Activated CD4-positive, alpha-beta memory T cell treated with anti-CD3 and anti-CD28 coated beads for 36 hours (primary cell): ENCODE results near the gene CYP2A7. TPM values are rescaled to one million over a fixed set of nuclear protein-coding genes. Genes with fewer than 3 reads are reported as not detected.
"Not testable (repeated sequence)": the region's sequence is repeated elsewhere in the genome, so short reads cannot be mapped to it uniquely, and the experiment has no call there.

Experiments
- CTCF ChIA-PET: fragments of 350-600 bp; sonication (Branson Sonifier 250); formaldehyde crosslinking; loops from one replicate; lab custom pipeline; 2021; ENCODE audit warnings: antibody characterized with exemption, inconsistent platforms; lab: Charles Lee
- POLR2A ChIA-PET: fragments of 350-600 bp; sonication (Branson Sonifier 250); formaldehyde crosslinking; loops from one replicate; lab custom pipeline; 2021; ENCODE audit warnings: antibody characterized with exemption; lab: Charles Lee
- DNase-seq: peaks from one replicate; pipeline ENCODE4 v3.0.0-alpha.2; 2020
- H3K27ac Mint-ChIP-seq: one replicate; pipeline ENCODE4 v1.8.0; 2021; ENCODE audit warnings: mixed read lengths
- H3K27me3 Mint-ChIP-seq: one replicate; pipeline ENCODE4 v1.8.0; 2021; ENCODE audit warnings: mixed read lengths
- H3K36me3 Mint-ChIP-seq: one replicate; pipeline ENCODE4 v1.8.0; 2021; ENCODE audit warnings: mixed read lengths
- H3K4me1 Mint-ChIP-seq: one replicate; pipeline ENCODE4 v1.8.0; 2021; ENCODE audit warnings: low read depth, mixed read lengths
- H3K4me3 Mint-ChIP-seq: one replicate; pipeline ENCODE4 v1.8.0; 2021; ENCODE audit warnings: mild to moderate bottlenecking, mixed read lengths
- H3K9me3 Mint-ChIP-seq: one replicate; pipeline ENCODE4 v1.8.0; 2021; ENCODE audit warnings: mixed read lengths
- intact Hi-C: fragments of 100-400 bp; cut with micrococcal nuclease; formaldehyde crosslinking; loops from one replicate; pipeline ENCODE4 v1.15.1; 2023
- total RNA-seq, 2 experiments: library from RNA; stranded (reverse); gene quantifications; one replicate each; pipeline ENCODE4 v1.2.3, GENCODE V29; 2021

Gene CYP2A7, protein sequence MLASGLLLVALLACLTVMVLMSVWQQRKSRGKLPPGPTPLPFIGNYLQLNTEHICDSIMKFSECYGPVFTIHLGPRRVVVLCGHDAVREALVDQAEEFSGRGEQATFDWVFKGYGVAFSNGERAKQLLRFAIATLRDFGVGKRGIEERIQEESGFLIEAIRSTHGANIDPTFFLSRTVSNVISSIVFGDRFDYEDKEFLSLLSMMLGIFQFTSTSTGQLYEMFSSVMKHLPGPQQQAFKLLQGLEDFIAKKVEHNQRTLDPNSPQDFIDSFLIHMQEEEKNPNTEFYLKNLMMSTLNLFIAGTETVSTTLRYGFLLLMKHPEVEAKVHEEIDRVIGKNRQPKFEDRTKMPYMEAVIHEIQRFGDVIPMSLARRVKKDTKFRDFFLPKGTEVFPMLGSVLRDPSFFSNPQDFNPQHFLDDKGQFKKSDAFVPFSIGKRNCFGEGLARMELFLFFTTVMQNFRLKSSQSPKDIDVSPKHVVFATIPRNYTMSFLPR
- not detected for total RNA-seq

- POLR2A ChIA-PET, H3K4me1 Mint-ChIP-seq, H3K27ac Mint-ChIP-seq, H3K9me3 Mint-ChIP-seq, DNase-seq, CTCF ChIA-PET, H3K4me3 Mint-ChIP-seq, H3K36me3 Mint-ChIP-seq, intact Hi-C loops: not testable (repeated sequence)
- peaks cover 28% of the 10 kb centered on the region for H3K27me3 Mint-ChIP-seq
These were observed at the start of gene CYP2A7 for GRCh38 chr19:40882062-40882461. Gene CYP2A7, minus strand, starts transcription at chr19:40882231. Its CDS starts 21 bp downstream, at chr19:40882210.

GRCh38 chr19:40930799-40931198, 48.8 kb upstream of the CYP2A7 start:
- H3K36me3 Mint-ChIP-seq, H3K27ac Mint-ChIP-seq, DNase-seq, H3K9me3 Mint-ChIP-seq, POLR2A ChIA-PET, H3K4me1 Mint-ChIP-seq, H3K27me3 Mint-ChIP-seq, CTCF ChIA-PET, intact Hi-C loops, H3K4me3 Mint-ChIP-seq: not testable (repeated sequence)

DNA sequence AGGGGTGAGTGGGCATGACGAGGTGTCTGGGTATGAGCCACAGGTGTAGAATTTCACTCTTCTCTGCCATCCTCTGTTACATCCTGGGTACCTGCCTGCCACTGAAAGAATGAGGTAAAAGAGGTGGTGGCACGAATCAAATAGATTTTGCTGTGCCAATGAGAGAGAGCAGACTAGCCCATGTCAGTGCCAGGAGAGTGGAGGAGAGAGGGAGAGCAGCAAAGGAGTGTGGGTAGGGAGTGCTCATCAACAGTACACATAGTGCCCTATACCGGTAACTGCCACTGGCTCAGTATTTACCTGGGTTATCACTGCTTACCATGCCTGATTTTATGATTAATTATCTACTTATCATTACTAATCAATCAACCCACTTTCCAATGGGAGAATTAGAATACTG, 47.9 kb upstream of the CYP2A7 start:
- CTCF ChIA-PET, H3K4me3 Mint-ChIP-seq, POLR2A ChIA-PET, H3K9me3 Mint-ChIP-seq, H3K27me3 Mint-ChIP-seq, H3K27ac Mint-ChIP-seq, H3K4me1 Mint-ChIP-seq, intact Hi-C loops, DNase-seq, H3K36me3 Mint-ChIP-seq: not testable (repeated sequence)

- Mint-ChIP-seq H3K4me3 (no peak overlapping the region), H3K4me1 (no peaks in the 10 kb centered on the region), H3K27ac (no peak overlapping the region), H3K27me3 (peaks cover 2% of the 10 kb centered on the region), H3K9me3 (no peaks in the 10 kb centered on the region), H3K36me3 (no peaks in the 10 kb centered on the region)
- intact Hi-C loops = no loop called here
- DNase-seq = no peak
- CTCF ChIA-PET = no interaction called here
- POLR2A ChIA-PET = no interaction called here
These were observed 46.8 kb upstream of the CYP2A7 start for GRCh38 chr19:40928850-40929249.

GRCh38 chr19:40927567-40927966, 45.5 kb upstream of the CYP2A7 start:
- H3K4me1 Mint-ChIP-seq = no peaks in the 10 kb centered on the region
- no peak for DNase-seq
- peaks cover 2% of the 10 kb centered on the region for H3K27me3 Mint-ChIP-seq
- ChIA-PET POLR2A (no interaction called here), CTCF (no interaction called here)
- H3K9me3 Mint-ChIP-seq = no peaks in the 10 kb centered on the region
- H3K4me3 Mint-ChIP-seq = no peak overlapping the region
- intact Hi-C loops = no loop called here
- H3K36me3 Mint-ChIP-seq = no peaks in the 10 kb centered on the region
- no peak overlapping the region for H3K27ac Mint-ChIP-seq

GRCh38 chr19:40926276-40926675, 44.2 kb upstream of the CYP2A7 start:
- H3K4me3 Mint-ChIP-seq, POLR2A ChIA-PET, DNase-seq, H3K27ac Mint-ChIP-seq, H3K4me1 Mint-ChIP-seq, H3K9me3 Mint-ChIP-seq, CTCF ChIA-PET, H3K36me3 Mint-ChIP-seq, H3K27me3 Mint-ChIP-seq, intact Hi-C loops: not testable (repeated sequence)

DNA sequence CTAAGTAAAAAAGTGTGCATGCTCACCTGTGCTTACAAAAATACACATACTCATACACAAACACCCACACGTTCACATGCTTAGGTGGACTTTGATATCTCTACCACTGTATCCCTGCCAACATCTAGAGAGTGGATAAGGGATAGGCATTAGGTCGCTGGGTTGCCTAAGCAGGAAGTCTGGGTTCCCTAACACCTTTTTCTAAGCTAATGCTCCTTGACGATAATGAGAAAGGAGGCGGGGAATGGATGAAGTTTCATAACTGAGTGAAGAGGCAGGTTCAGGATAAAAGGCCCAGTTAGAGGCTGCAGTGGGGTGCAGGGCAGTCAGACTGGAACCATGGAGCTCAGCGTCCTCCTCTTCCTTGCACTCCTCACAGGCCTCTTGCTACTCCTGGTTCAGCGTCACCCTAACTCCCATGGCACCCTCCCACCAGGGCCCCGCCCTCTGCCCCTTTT, 41.9 kb upstream of the CYP2A7 start:
- Mint-ChIP-seq H3K36me3 (peaks cover 2% of the 10 kb centered on the region), H3K27me3 (no peaks in the 10 kb centered on the region), H3K4me3 (no peak overlapping the region), H3K27ac (no peak overlapping the region), H3K9me3 (peaks cover 16% of the 10 kb centered on the region), H3K4me1 (no peaks in the 10 kb centered on the region)
- DNase-seq = no peak
- POLR2A ChIA-PET = no interaction called here
- CTCF ChIA-PET = no interaction called here
- intact Hi-C loops = no loop called here

DNA sequence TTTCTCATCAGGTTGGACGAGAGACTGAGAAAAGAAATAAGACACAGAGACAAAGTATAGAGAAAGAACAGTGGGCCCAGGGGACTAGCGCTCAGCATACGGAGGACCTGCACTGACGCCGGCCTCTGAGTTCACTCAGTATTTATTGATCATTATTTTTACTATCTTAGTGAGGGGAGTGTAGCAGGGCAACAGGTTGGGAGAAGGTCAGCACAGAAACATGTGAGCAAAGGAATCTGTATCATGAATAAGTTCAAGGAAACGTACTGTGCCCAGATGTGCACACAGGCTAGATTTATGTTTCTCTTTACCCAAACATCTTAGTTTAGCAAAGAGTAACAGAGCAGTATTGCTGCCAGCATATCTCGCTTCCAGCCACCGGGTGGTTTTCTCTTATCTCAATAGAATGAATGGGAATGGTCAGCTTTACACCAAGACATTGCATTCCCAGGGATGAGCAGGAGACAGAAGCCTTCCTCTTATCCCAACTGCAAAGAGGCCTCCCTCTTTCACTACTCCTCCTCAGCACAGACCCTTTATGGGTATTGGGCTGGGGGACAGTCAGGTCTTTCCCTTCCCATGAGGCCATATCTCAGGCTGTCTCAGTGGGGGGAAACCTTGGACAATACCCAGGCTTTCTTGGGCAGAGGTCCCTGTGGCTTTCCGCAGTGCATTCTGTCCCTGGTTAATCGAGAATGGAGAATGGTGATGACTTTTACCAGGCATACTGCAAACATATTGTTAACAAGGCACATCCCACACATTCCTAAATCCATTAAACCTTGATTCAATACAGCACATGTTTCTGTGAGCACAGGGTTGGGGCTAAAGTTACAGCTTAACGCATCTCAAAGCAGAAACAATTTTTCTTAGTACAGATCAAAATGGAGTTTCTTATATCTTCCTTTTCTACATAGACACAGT, 40.5 kb upstream of the CYP2A7 start:
- DNase-seq, intact Hi-C loops, H3K27ac Mint-ChIP-seq, CTCF ChIA-PET, H3K36me3 Mint-ChIP-seq, H3K4me3 Mint-ChIP-seq, H3K4me1 Mint-ChIP-seq, H3K27me3 Mint-ChIP-seq, POLR2A ChIA-PET: not testable (repeated sequence)
- H3K9me3 Mint-ChIP-seq = peaks cover 21% of the 10 kb centered on the region

- DNase-seq = no peak
- H3K4me3 Mint-ChIP-seq = no peak overlapping the region
- intact Hi-C loops = no loop called here
- ChIA-PET POLR2A (no interaction called here), CTCF (no interaction called here)
- H3K27me3 Mint-ChIP-seq = no peaks in the 10 kb centered on the region
- no peaks in the 10 kb centered on the region for H3K4me1 Mint-ChIP-seq
- H3K27ac Mint-ChIP-seq = no peak overlapping the region
- peaks cover 26% of the 10 kb centered on the region for H3K9me3 Mint-ChIP-seq
- H3K36me3 Mint-ChIP-seq = peaks cover 2% of the 10 kb centered on the region
These were observed 39.2 kb upstream of the CYP2A7 start for GRCh38 chr19:40921005-40921897.

GRCh38 chr19:40920300-40921004, 38.4 kb upstream of the CYP2A7 start:
- Mint-ChIP-seq H3K4me1 (no peaks in the 10 kb centered on the region), H3K27me3 (no peaks in the 10 kb centered on the region), H3K4me3 (no peak overlapping the region), H3K9me3 (peaks cover 31% of the 10 kb centered on the region), H3K27ac (no peak overlapping the region), H3K36me3 (peaks cover 2% of the 10 kb centered on the region)
- POLR2A ChIA-PET = no interaction called here
- DNase-seq = no peak
- intact Hi-C loops = no loop called here
- CTCF ChIA-PET = no interaction called here

DNA sequence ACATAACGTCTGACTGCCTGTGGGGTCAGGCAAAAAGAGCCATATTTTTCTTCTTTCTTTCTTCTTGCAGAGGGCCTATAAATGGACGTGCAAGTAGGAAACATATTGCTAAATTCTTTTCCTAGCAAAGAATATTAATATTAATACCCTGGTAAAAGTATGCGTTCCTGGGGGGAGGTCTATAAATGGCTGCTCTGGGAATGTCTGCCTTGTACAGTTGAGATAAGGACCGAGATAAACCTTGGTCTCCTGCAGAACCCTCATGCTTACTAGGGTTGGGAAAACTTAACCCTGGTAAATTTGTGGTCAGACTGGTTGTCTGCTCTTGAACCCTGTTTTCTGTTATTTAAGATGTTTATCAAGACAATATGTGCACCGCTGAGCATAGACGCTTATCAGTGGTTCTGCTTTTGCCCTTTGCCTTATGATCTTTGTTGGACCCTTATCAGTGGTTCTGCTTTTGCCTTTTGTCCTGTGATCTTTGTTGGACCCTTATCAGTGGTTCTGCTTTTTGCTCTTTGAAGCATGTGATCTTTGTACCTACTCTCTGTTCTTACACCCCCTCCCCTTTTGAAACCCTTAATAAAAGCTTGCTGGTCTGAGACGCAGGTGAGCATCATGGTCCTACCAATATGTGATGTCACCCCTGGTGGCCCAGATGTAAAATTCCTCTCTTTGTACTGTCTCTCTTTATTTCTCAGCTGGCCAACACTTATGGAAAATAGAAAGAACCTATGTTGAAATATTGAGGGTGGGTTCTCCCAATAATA, 37.7 kb upstream of the CYP2A7 start:
- POLR2A ChIA-PET, H3K27me3 Mint-ChIP-seq: not testable (repeated sequence)

More for the DNA sequence above, 37.7 kb upstream of the CYP2A7 start:
- intact Hi-C loops, H3K4me3 Mint-ChIP-seq, CTCF ChIA-PET, H3K4me1 Mint-ChIP-seq, H3K36me3 Mint-ChIP-seq, DNase-seq, H3K27ac Mint-ChIP-seq: not testable (repeated sequence)
- peaks cover 32% of the 10 kb centered on the region for H3K9me3 Mint-ChIP-seq
